Measurements from ENCODE around the gene OOEP. TPM values are rescaled to one million over a fixed set of nuclear protein-coding genes. Genes with fewer than 3 reads are reported as not detected.

Gene OOEP
- total and polyA plus RNA-seq, 2 of the 4 experiments (the other 2 are of a cell fraction), result not detected

GRCh38 chr6:73389854-73390253 is 20.2 kb upstream of the OOEP start:
- Histone ChIP-seq H4K91ac (ENCODE audit: insufficient read depth, low read depth, low read length) (no peak overlapping the region), H3K4ac (ENCODE audit: low read depth, low read length) (no peak overlapping the region), H4K8ac (ENCODE audit: low read depth in 2 of 2, low read length in 2 of 2) (no peak overlapping the region; a peak in 1 of 4 replicates), H3K18ac (ENCODE audit: low read depth, low read length) (no peak overlapping the region), H2BK20ac (ENCODE audit: low read depth, low read length) (no peak overlapping the region), H3K9me3 (ENCODE audit: control insufficient read depth, insufficient read depth, low read length) (no peaks in the 10 kb centered on the region), H2BK5ac (ENCODE audit: low read depth, low read length, poor library complexity, severe bottlenecking) (no peak overlapping the region), H2BK120ac (ENCODE audit: low read depth, low read length) (no peak overlapping the region), H3K4me1 (ENCODE audit: control insufficient read depth, insufficient read depth, low read length) (no peaks in the 10 kb centered on the region), H3K4me2 (ENCODE audit: low read depth, low read length) (no peak overlapping the region), H4K20me1 (ENCODE audit: insufficient read depth, low read length) (no peaks in the 10 kb centered on the region), H3K9ac (ENCODE audit: low read depth, low read length) (no peak overlapping the region), H2AK9ac (replicated peaks; ENCODE audit: low read depth, low read length, poor library complexity) (no peak overlapping the region), H3K9me1 (ENCODE audit: insufficient read depth, low read length) (no peaks in the 10 kb centered on the region), H3K27ac (ENCODE audit: insufficient read depth, low read length) (no peak overlapping the region), H3K23ac (ENCODE audit: low read depth, low read length) (no peak overlapping the region), H2BK15ac (ENCODE audit: low read depth, low read length) (no peak overlapping the region), H4K5ac (ENCODE audit: low read depth, low read length) (no peak overlapping the region), H2AFZ (replicated peaks; ENCODE audit: low read length, poor library complexity) (no peak overlapping the region), H3K36me3 (ENCODE audit: control insufficient read depth, insufficient read depth, low read length) (no peaks in the 10 kb centered on the region), H2AK5ac (ENCODE audit: low read depth, low read length) (no peak overlapping the region), H3K14ac (replicated peaks; ENCODE audit: low read depth, low read length) (no peak overlapping the region), H3K27me3 (ENCODE audit: control insufficient read depth, insufficient read depth, low read length) (no peaks in the 10 kb centered on the region), H3K79me1 (ENCODE audit: low read depth in 1 of 2, low read length in 2 of 2) (no peaks in the 10 kb centered on the region), H3K56ac (ENCODE audit: extremely low read depth, insufficient read depth, low read length) (no peak overlapping the region), H3K4me3 (ENCODE audit: insufficient read depth, low read depth, low read length) (no peak overlapping the region)
- dilution Hi-C loops (cut with HindIII; ENCODE audit: low sequenced_read_pairs, unreplicated experiment) (no loop called here), intact Hi-C loops (cut with micrococcal nuclease) (loop anchor here (1.0 to 5.0 kb wide), 3 partner anchors 20 to 105 kb away; partner anchors contain the start of gene CGAS), in situ Hi-C loops (cut with MboI; ENCODE audit: low sequenced_read_pairs) (no loop called here)
- DNase-seq (no peak), ATAC-seq (ENCODE audit: low read depth) (no peak)
- CTCF ChIA-PET, result no interaction called here
- TF ChIP-seq CTCF (conservative IDR thresholded peaks at IDR 0.05; ENCODE audit: low read depth, low read length) (no peak), POLR2A (IDR thresholded peaks at IDR 0.05; ENCODE audit: low read depth, low read length) (no peak), CHD1 (IDR thresholded peaks at IDR 0.05; ENCODE audit: low read depth, low read length) (no peak), NFE2L2 (IDR thresholded peaks at IDR 0.05; ENCODE audit: low read depth, low read length) (no peak), RCOR1 (IDR thresholded peaks at IDR 0.05; ENCODE audit: insufficient replicate concordance, low read length) (no peak)
- no TSS peak for BruUV-seq (replicated peaks)
- POLR2A ChIA-PET (ENCODE audit: unreplicated experiment), result interaction anchor here (0.6 kb wide), 1 partner anchor 486 kb away, joined by 3 read pairs; no protein-coding TSS in a partner anchor
- WGBS, 2 experiments (ENCODE audit: extremely low coverage in 2 of 2, insufficient read length in 1 of 2), result 88% methylated on average over 5 of the region's 10 CpGs; no CpG with 5 or more reads in 1 of the 2 experiments
